IMR-90 (cell line): Measurements from ENCODE around the gene ITGA2. TPM values are rescaled to one million over a fixed set of nuclear protein-coding genes. Genes with fewer than 3 reads are reported as not detected.

Experiments
- ATAC-seq: fragments of 200-7000 bp; cut with Tn5 transposase; 2 replicates; pipeline ENCODE4 v1.9.1; 2020; ENCODE audit warnings: low read depth, mild to moderate bottlenecking, moderate library complexity
- BruUV-seq: library from RNA; stranded (reverse); fragments of 400-500 nt; replicated peaks from 2 replicates; lab custom pipeline; 2021; lab: Mats Ljungman, UMichigan
- CTCF ChIA-PET: fragments of 300-600 bp; formaldehyde crosslinking; extraction: SDS; loops from one replicate; lab custom pipeline; 2021; ENCODE audit warnings: antibody characterized with exemption; lab: Yijun Ruan, JAX
- POLR2A ChIA-PET: fragments of 300-600 bp; sonication (Branson Sonifier 250); formaldehyde crosslinking; loops from one replicate; lab custom pipeline; 2022; ENCODE audit warnings: antibody characterized with exemption; ENCODE audit not compliant: unreplicated experiment; lab: Charles Lee
- DNase-seq: peaks from one replicate; pipeline ENCODE4 v3.0.0; 2013
- H2AFZ ChIP-seq: replicated peaks from 2 replicates; pipeline ENCODE3; 2013; ENCODE audit warnings: low read length, mild to moderate bottlenecking; ENCODE audit not compliant: poor library complexity
- H2AK5ac ChIP-seq: 2 replicates; pipeline ENCODE4 v1.6.1; 2013; ENCODE audit warnings: low read depth, low read length, inconsistent platforms
- H2AK9ac ChIP-seq: replicated peaks from 2 replicates; pipeline ENCODE3; 2013; ENCODE audit warnings: mild to moderate bottlenecking, low read depth, low read length, moderate library complexity; ENCODE audit not compliant: poor library complexity
- H2BK120ac ChIP-seq: 2 replicates; pipeline ENCODE4 v1.6.1; 2013; ENCODE audit warnings: low read depth, low read length, inconsistent platforms
- H2BK15ac ChIP-seq: 3 replicates; pipeline ENCODE4 v1.6.1; 2013; ENCODE audit warnings: low read depth, low read length, inconsistent platforms
- H2BK20ac ChIP-seq: 2 replicates; pipeline ENCODE4 v1.6.1; 2013; ENCODE audit warnings: low read depth, mild to moderate bottlenecking, inconsistent platforms, low read length, moderate library complexity
- H2BK5ac ChIP-seq: 2 replicates; pipeline ENCODE4 v1.6.1; 2013; ENCODE audit warnings: mild to moderate bottlenecking, low read depth, low read length, inconsistent platforms; ENCODE audit not compliant: poor library complexity, severe bottlenecking
- H3K14ac ChIP-seq: replicated peaks from 2 replicates; pipeline ENCODE4 v1.6.1; 2013; ENCODE audit warnings: low read depth, low read length, inconsistent platforms
- H3K18ac ChIP-seq: 2 replicates; pipeline ENCODE4 v1.6.1; 2013; ENCODE audit warnings: low read depth, low read length, control low read depth
- H3K23ac ChIP-seq: 2 replicates; pipeline ENCODE4 v1.6.1; 2013; ENCODE audit warnings: low read depth, low read length, inconsistent platforms
- H3K27ac ChIP-seq: 2 replicates; pipeline ENCODE4 v1.5.1; 2013; ENCODE audit warnings: mild to moderate bottlenecking, control low read depth, low read length; ENCODE audit not compliant: insufficient read depth
- H3K27me3 ChIP-seq: 2 replicates; pipeline ENCODE4 v1.6.1; 2013; ENCODE audit warnings: low read length; ENCODE audit not compliant: control insufficient read depth, insufficient read depth
- H3K36me3 ChIP-seq: 2 replicates; pipeline ENCODE4 v1.6.1; 2013; ENCODE audit warnings: low read length, mixed read lengths; ENCODE audit not compliant: control insufficient read depth, insufficient read depth
- H3K4ac ChIP-seq: 2 replicates; pipeline ENCODE4 v1.6.1; 2013; ENCODE audit warnings: low read depth, low read length, inconsistent platforms
- H3K4me1 ChIP-seq: 2 replicates; pipeline ENCODE4 v1.6.1; 2013; ENCODE audit warnings: low read length, mixed read lengths; ENCODE audit not compliant: control insufficient read depth, insufficient read depth
- H3K4me2 ChIP-seq: 2 replicates; pipeline ENCODE4 v1.6.1; 2013; ENCODE audit warnings: low read depth, mild to moderate bottlenecking, control low read depth, low read length, moderate library complexity
- H3K4me3 ChIP-seq: 2 replicates; pipeline ENCODE4 v1.5.1; 2013; ENCODE audit warnings: low read depth, mild to moderate bottlenecking, control low read depth, low read length, moderate library complexity; ENCODE audit not compliant: insufficient read depth
- H3K56ac ChIP-seq: 2 replicates; pipeline ENCODE4 v1.6.1; 2013; ENCODE audit warnings: low read length, inconsistent platforms; ENCODE audit not compliant: insufficient read depth; ENCODE audit errors: extremely low read depth
- H3K79me1 ChIP-seq, 2 experiments: 2 replicates each; pipeline ENCODE4 v1.6.1; 2013; ENCODE audit warnings: low read length in 2 of 2, inconsistent platforms in 1 of 2, low read depth in 1 of 2
- H3K9ac ChIP-seq: 2 replicates; pipeline ENCODE4 v1.6.1; 2013; ENCODE audit warnings: low read depth, low read length, control low read depth
- H3K9me1 ChIP-seq: 2 replicates; pipeline ENCODE4 v1.6.1; 2013; ENCODE audit warnings: low read length, inconsistent platforms; ENCODE audit not compliant: insufficient read depth
- H3K9me3 ChIP-seq: 2 replicates; pipeline ENCODE4 v1.6.1; 2013; ENCODE audit warnings: low read length; ENCODE audit not compliant: control insufficient read depth, insufficient read depth
- H4K20me1 ChIP-seq: 2 replicates; pipeline ENCODE4 v1.6.1; 2013; ENCODE audit warnings: low read length, inconsistent platforms; ENCODE audit not compliant: insufficient read depth
- H4K5ac ChIP-seq: 2 replicates; pipeline ENCODE4 v1.6.1; 2013; ENCODE audit warnings: mild to moderate bottlenecking, low read depth, low read length, control low read depth
- H4K8ac ChIP-seq, 2 experiments: 2 replicates each; pipeline ENCODE4 v1.6.1; 2013; ENCODE audit warnings: low read depth in 2 of 2, low read length in 2 of 2, control low read depth in 1 of 2, inconsistent platforms in 1 of 2
- H4K91ac ChIP-seq: 2 replicates; pipeline ENCODE4 v1.6.1; 2013; ENCODE audit warnings: low read depth, low read length, inconsistent platforms; ENCODE audit not compliant: insufficient read depth
- BHLHE40 ChIP-seq: fragments of 150-350 bp; IDR thresholded peaks from 2 replicates; pipeline ENCODE4 v1.6.1; 2016; ENCODE audit warnings: mild to moderate bottlenecking, low read depth, low read length
- CEBPB ChIP-seq: IDR thresholded peaks from 2 replicates; pipeline ENCODE4 v1.6.1; 2012; ENCODE audit warnings: low read depth, low read length, improper control_type of control experiment
- CHD1 ChIP-seq: IDR thresholded peaks from 2 replicates; pipeline ENCODE4 v1.6.1; 2012; ENCODE audit warnings: low read depth, low read length, improper control_type of control experiment
- CTCF ChIP-seq: conservative IDR thresholded peaks from 2 replicates; pipeline ENCODE4 v1.5.1; 2012; ENCODE audit warnings: mild to moderate bottlenecking, low read depth, low read length, improper control_type of control experiment
- ELK1 ChIP-seq: fragments of 150-350 bp; IDR thresholded peaks from 2 replicates; pipeline ENCODE4 v1.6.1; 2016; ENCODE audit warnings: low read depth, mild to moderate bottlenecking, low read length, moderate library complexity, borderline replicate concordance
- MAFK ChIP-seq: IDR thresholded peaks from 2 replicates; pipeline ENCODE4 v1.6.1; 2012; ENCODE audit warnings: low read depth, low read length, improper control_type of control experiment
- MAZ ChIP-seq: IDR thresholded peaks from 2 replicates; pipeline ENCODE4 v1.6.1; 2012; ENCODE audit warnings: low read depth, mild to moderate bottlenecking, low read length, improper control_type of control experiment, moderate library complexity, borderline replicate concordance
- MXI1 ChIP-seq: IDR thresholded peaks from 2 replicates; pipeline ENCODE4 v1.6.1; 2012; ENCODE audit warnings: low read depth, mild to moderate bottlenecking, low read length, moderate library complexity, borderline replicate concordance
- NFE2L2 ChIP-seq: fragments of 150-350 bp; IDR thresholded peaks from 2 replicates; pipeline ENCODE4 v1.6.1; 2016; ENCODE audit warnings: low read depth, mild to moderate bottlenecking, low read length
- RAD21 ChIP-seq: IDR thresholded peaks from 2 replicates; pipeline ENCODE4 v1.6.1; 2012; ENCODE audit warnings: low read length, improper control_type of control experiment
- RCOR1 ChIP-seq: IDR thresholded peaks from 2 replicates; pipeline ENCODE4 v1.6.1; 2012; ENCODE audit warnings: mild to moderate bottlenecking, low read length, improper control_type of control experiment; ENCODE audit not compliant: insufficient replicate concordance
- SMC3 ChIP-seq: fragments of 150-350 bp; IDR thresholded peaks from 2 replicates; pipeline ENCODE4 v1.6.1; 2016; ENCODE audit warnings: low read depth, mild to moderate bottlenecking, antibody characterized with exemption, low read length, moderate library complexity
- USF2 ChIP-seq: fragments of 150-350 bp; IDR thresholded peaks from 2 replicates; pipeline ENCODE4 v1.6.1; 2017; ENCODE audit warnings: mild to moderate bottlenecking, antibody characterized with exemption, low read length, low read depth
- WGBS, 2 experiments: methylation state at CpG; one replicate each; pipeline versions ENCODE4 v1.1.5 to v1.1.7; 2013; ENCODE audit warnings: missing lambda C conversion rate in 2 of 2; ENCODE audit not compliant: insufficient read length in 1 of 2; ENCODE audit errors: extremely low coverage in 2 of 2; 5-methylcytosine and 5-hydroxymethylcytosine counted together
- dilution Hi-C: fragments of 300-500 bp; cut with HindIII; formaldehyde crosslinking; loops from one replicate; pipeline ENCODE4 v1.14.3; 2018; ENCODE audit warnings: low sequenced_read_pairs; ENCODE audit not compliant: unreplicated experiment
- in situ Hi-C: fragments of 300-500 bp; cut with MboI; formaldehyde crosslinking; loops from 3 replicates; pipeline ENCODE4 v1.14.3; 2019; ENCODE audit warnings: low sequenced_read_pairs, inconsistent platforms, mixed read lengths
- intact Hi-C: fragments of 100-400 bp; cut with micrococcal nuclease; formaldehyde crosslinking; loops from 2 replicates; pipeline ENCODE4 v1.10.0; 2022
- polyA plus RNA-seq, 3 experiments: library from polyadenylated mRNA; depleted of rRNA; stranded (reverse); fragments of >200 nt; gene quantifications; 2 replicates each; pipeline ENCODE4 v1.2.3, GENCODE V29; 2012; ENCODE audit warnings: low replicate concordance in 1 of 3
- total RNA-seq: library from RNA; depleted of rRNA; stranded (reverse); fragments of >200 nt; gene quantifications from 2 replicates; pipeline ENCODE4 v1.2.3, GENCODE V29; 2012

Gene ITGA2
- total and polyA plus RNA-seq, 2 of the 4 experiments (the other 2 are of a cell fraction) = 23.3 to 93.4 TPM

GRCh38 chr5:52994266-52994665, 5.1 kb downstream of the ITGA2 start:
- in situ Hi-C loops = no loop called here
- H4K91ac ChIP-seq = no peak overlapping the region
- peaks cover 0 to 61% of the 10 kb centered on the region in 2 experiments; a peak in 2 of 4 replicates for H3K79me1 ChIP-seq

More at GRCh38 chr5:52994266-52994665, 5.1 kb downstream of the ITGA2 start:
- Histone ChIP-seq H2AK9ac (no peak overlapping the region), H3K4me1 (peaks cover 15% of the 10 kb centered on the region), H3K27me3 (no peaks in the 10 kb centered on the region), H3K9me3 (no peaks in the 10 kb centered on the region), H3K4me3 (no peak overlapping the region), H2BK15ac (no peak overlapping the region), H3K36me3 (peaks cover 5% of the 10 kb centered on the region; the same call in 1 of the 2 replicates), H3K23ac (0 out of 2 replicates have a peak overlapping the region, but pooled peaks have one; percentile 14), H3K9me1 (peaks cover 8% of the 10 kb centered on the region; the same call in 1 of the 2 replicates), H4K5ac (no peak overlapping the region), H3K18ac (no peak overlapping the region), H2BK120ac (no peak overlapping the region), H3K27ac (no peak overlapping the region), H4K20me1 (peaks cover 10% of the 10 kb centered on the region; the same call in 1 of the 2 replicates), H3K56ac (no peak overlapping the region), H2BK20ac (no peak overlapping the region), H3K14ac (0 out of 2 replicates have a peak overlapping the region, but pooled peaks have one; percentile 28), H2AK5ac (no peak overlapping the region), H2AFZ (no peak overlapping the region), H3K9ac (no peak overlapping the region), H3K4ac (no peak overlapping the region), H2BK5ac (no peak overlapping the region), H3K4me2 (no peak overlapping the region), H4K8ac (no peak overlapping the region)
- WGBS, 2 experiments = 100% methylated on average over 1 of the region's 1 CpG; no CpG with 5 or more reads in 1 of the 2 experiments
- ATAC-seq = 0 out of 2 replicates have a peak, but pooled peaks have one; percentile 13
- ChIA-PET POLR2A (interaction anchor here (0.6 kb wide), 1 partner anchor 117 kb away, joined by 3 read pairs; no protein-coding TSS in a partner anchor), CTCF (interaction anchor here (0.8 kb wide), 1 partner anchor 63 kb away, joined by 3 read pairs; no protein-coding TSS in a partner anchor)
- peak; percentile 57 for DNase-seq
- dilution Hi-C loops (no loop called here), intact Hi-C loops (loop anchor here (5.0 kb wide), 1 partner anchor 33 kb away; no protein-coding TSS in a partner anchor)
- BruUV-seq = no TSS peak
- no peak for TF ChIP-seq RCOR1
- no peak for TF ChIP-seq NFE2L2
- TF ChIP-seq USF2 = no peak
- TF ChIP-seq ELK1 = no peak
- no peak for TF ChIP-seq MAFK
- TF ChIP-seq MXI1 = no peak
- no peak for TF ChIP-seq CEBPB
- no peak for TF ChIP-seq MAZ
- no peak for TF ChIP-seq CTCF
- no peak for TF ChIP-seq BHLHE40
- TF ChIP-seq RAD21 = no peak
- TF ChIP-seq CHD1 = no peak
- TF ChIP-seq SMC3 = no peak
